TTC549 (cell line): ENCODE data around the gene MBTD1.
"Not testable (repeated sequence)": the region's sequence is repeated elsewhere in the genome, so short reads cannot be mapped to it uniquely, and the experiment has no call there.

Source experiments
- FAIRE-seq: peaks from 2 replicates; lab custom pipeline; 2012; peaks lifted over from hg19 to GRCh38; lab: Jason Lieb, UNC

Gene MBTD1

GRCh38 chr17:51259564-51260236 is at the start of gene MBTD1:
Gene MBTD1 (minus strand): TSS chr17:51260049. CDS start chr17:51225161, 34,888 bp downstream.
- FAIRE-seq = no peak

- no peak for FAIRE-seq
These were observed 45.3 kb upstream of the MBTD1 start for GRCh38 chr17:51305182-51305581.

- no peak for FAIRE-seq
These were observed 40.0 kb upstream of the MBTD1 start for GRCh38 chr17:51299859-51300258.

- peak; percentile 58 for FAIRE-seq
These were observed 38.9 kb upstream of the MBTD1 start for GRCh38 chr17:51298508-51299371.

GRCh38 chr17:51294338-51294737 is 34.5 kb upstream of the MBTD1 start:
- FAIRE-seq = not testable (repeated sequence)

- FAIRE-seq = no peak
These were observed 29.9 kb upstream of the MBTD1 start for GRCh38 chr17:51289696-51290111.

GRCh38 chr17:51287412-51287811 is 27.6 kb upstream of the MBTD1 start:
- no peak for FAIRE-seq

- no peak for FAIRE-seq
These were observed 19.3 kb upstream of the MBTD1 start for GRCh38 chr17:51279183-51279582.

- no peak for FAIRE-seq
These were observed 15.5 kb upstream of the MBTD1 start for GRCh38 chr17:51275381-51275780.

- no peak for FAIRE-seq
These were observed 13.0 kb upstream of the MBTD1 start for GRCh38 chr17:51272812-51273211.

GRCh38 chr17:51270636-51271035 is 10.8 kb upstream of the MBTD1 start:
- no peak for FAIRE-seq

- FAIRE-seq = no peak
These were observed 10.1 kb upstream of the MBTD1 start for GRCh38 chr17:51269991-51270390.

GRCh38 chr17:51264466-51264865 is 4.6 kb upstream of the MBTD1 start:
- FAIRE-seq = not testable (repeated sequence)

GRCh38 chr17:51263006-51263405 is 3.2 kb upstream of the MBTD1 start:
- FAIRE-seq = no peak

GRCh38 chr17:51261024-51261963 is 1.4 kb upstream of the MBTD1 start:
- FAIRE-seq = no peak

GRCh38 chr17:51260237-51261023 is 581 bp upstream of the MBTD1 start, which contains the start of gene UTP18:
Gene UTP18 (plus strand): TSS chr17:51260546. CDS start chr17:51260585, 39 bp downstream.
- FAIRE-seq = no peak

- FAIRE-seq = no peak
These were observed 889 bp downstream of the MBTD1 start for GRCh38 chr17:51258756-51259563.

- FAIRE-seq = no peak
These were observed 2.4 kb downstream of the MBTD1 start for GRCh38 chr17:51257150-51258081.

- no peak for FAIRE-seq
These were observed 3.7 kb downstream of the MBTD1 start for GRCh38 chr17:51256101-51256500.
